SK-N-SH (cell line): ENCODE measurements around the gene PRPF6. TPM values are rescaled to one million over a fixed set of nuclear protein-coding genes. Genes with fewer than 3 reads are reported as not detected.
A peak's percentile ranks its signal among the peaks of the same experiment; 100 is the strongest.

Experiments used
- CTCF ChIA-PET: fragments of 300-600, 350-600 bp; formaldehyde crosslinking; extraction: SDS; loops from one replicate; lab custom pipeline; 2021; lab: Yijun Ruan, JAX
- POLR2A ChIA-PET: fragments of 350-600 bp; sonication (Branson Sonifier 250); formaldehyde crosslinking; extraction: SDS; loops from one replicate; lab custom pipeline; 2020; ENCODE audit warnings: antibody characterized with exemption, inconsistent platforms; lab: Yijun Ruan, JAX
- DNase-seq: peaks from one replicate; pipeline ENCODE4 v3.0.0; 2012
- H2AFZ ChIP-seq: fragments of 200-600 bp; sonication (generic); 2 replicates; pipeline ENCODE4 v1.8.1; 2016; ENCODE audit warnings: antibody characterized with exemption, mild to moderate bottlenecking, low read depth
- H3F3A ChIP-seq: fragments of 200-600 bp; sonication (generic); replicated peaks from 2 replicates; pipeline ENCODE3; 2016; ENCODE audit warnings: antibody characterized with exemption, mild to moderate bottlenecking; ENCODE audit not compliant: insufficient read depth
- H3K27ac ChIP-seq, 2 experiments: fragments of 200-500 bp in 1 of 2; fragments of 200-600 bp in 1 of 2; sonication (Bioruptor generic) in 1 of 2; sonication (generic), shearing (Covaris generic) in 1 of 2; 2 replicates each; pipeline versions ENCODE4 v1.5.1 to v1.6.1; 2014 to 2016; ENCODE audit warnings: low read depth in 2 of 2, inconsistent platforms in 1 of 2, low read length in 1 of 2, mild to moderate bottlenecking in 1 of 2, mixed read lengths in 1 of 2
- H3K27me3 ChIP-seq: fragments of 200-600 bp; sonication (generic), shearing (Covaris generic); 2 replicates; pipeline ENCODE4 v1.6.1; 2016; ENCODE audit warnings: mixed run types; ENCODE audit not compliant: insufficient read depth
- H3K36me3 ChIP-seq, 2 experiments: fragments of 200-500 bp in 1 of 2; fragments of 200-600 bp in 1 of 2; sonication (Bioruptor generic) in 1 of 2; sonication (generic) in 1 of 2; replicated peaks in 1 of 2; 2 replicates each; pipeline versions ENCODE3 to v1.5.1; 2014 to 2016; ENCODE audit warnings: low read length in 1 of 2, mild to moderate bottlenecking in 1 of 2; ENCODE audit not compliant: insufficient read depth in 2 of 2, control insufficient read depth in 1 of 2
- H3K4me1 ChIP-seq, 2 experiments: fragments of 200-500 bp in 1 of 2; fragments of 200-600 bp in 1 of 2; sonication (Bioruptor generic) in 1 of 2; sonication (generic), shearing (Covaris generic) in 1 of 2; 2 replicates each; pipeline versions ENCODE4 v1.5.1 to v1.6.1; 2014 to 2016; ENCODE audit warnings: low read depth in 1 of 2, low read length in 1 of 2, mixed run types in 1 of 2; ENCODE audit not compliant: insufficient read depth in 2 of 2, control insufficient read depth in 1 of 2
- H3K4me2 ChIP-seq: fragments of 200-600 bp; sonication (generic), shearing (Covaris generic); 2 replicates; pipeline ENCODE4 v1.6.1; 2017; ENCODE audit warnings: mixed run types
- H3K4me3 ChIP-seq, 2 experiments: fragments of 200-500 bp in 1 of 2; fragments of 200-600 bp in 1 of 2; sonication (Bioruptor generic) in 1 of 2; sonication (generic), shearing (Covaris generic) in 1 of 2; 2 replicates each; pipeline versions ENCODE4 v1.5.1 to v1.8.1; 2014 to 2016; ENCODE audit warnings: low read depth in 2 of 2, inconsistent platforms in 1 of 2, low read length in 1 of 2, mild to moderate bottlenecking in 1 of 2, mixed read lengths in 1 of 2, moderate library complexity in 1 of 2
- H3K79me2 ChIP-seq: fragments of 200-600 bp; sonication (generic); 2 replicates; pipeline ENCODE4 v1.8.1; 2017; ENCODE audit warnings: mild to moderate bottlenecking; ENCODE audit not compliant: insufficient read depth
- H3K9ac ChIP-seq: fragments of 200-600 bp; sonication (generic); 2 replicates; pipeline ENCODE4 v1.6.1; 2017; ENCODE audit warnings: mixed run types
- H3K9me2 ChIP-seq: fragments of 200-600 bp; sonication (generic); 2 replicates; pipeline ENCODE4 v1.6.1; 2017; ENCODE audit warnings: mixed run types
- H3K9me3 ChIP-seq: fragments of 200-600 bp; sonication (generic); 2 replicates; pipeline ENCODE4 v1.6.1; 2017; ENCODE audit warnings: mixed run types, mild to moderate bottlenecking, moderate library complexity
- H4K20me1 ChIP-seq: fragments of 200-600 bp; sonication (generic); 2 replicates; pipeline ENCODE4 v1.6.1; 2017; ENCODE audit warnings: mild to moderate bottlenecking, mixed run types; ENCODE audit not compliant: insufficient read depth
- FOSL2 ChIP-seq: IDR thresholded peaks from 2 replicates; pipeline ENCODE4 v1.4.0; 2012; ENCODE audit warnings: low read depth, mild to moderate bottlenecking, moderate library complexity, borderline replicate concordance
- FOXM1 ChIP-seq: IDR thresholded peaks from 2 replicates; pipeline ENCODE4 v1.4.0; 2012; ENCODE audit warnings: low read depth, mild to moderate bottlenecking
- PBX3 ChIP-seq: IDR thresholded peaks from 2 replicates; pipeline ENCODE4; 2012
- TCF12 ChIP-seq: IDR thresholded peaks from 2 replicates; pipeline ENCODE4 v1.4.0; 2012
- USF1 ChIP-seq: IDR thresholded peaks from 2 replicates; pipeline ENCODE4 v1.4.0; 2012; ENCODE audit warnings: low read depth, borderline replicate concordance
- USF2 ChIP-seq: fragments of 150-350 bp; IDR thresholded peaks from 2 replicates; pipeline ENCODE4 v1.6.1; 2017; ENCODE audit warnings: antibody characterized with exemption, low read length, low read depth, borderline replicate concordance
- ZBTB33 ChIP-seq: IDR thresholded peaks from 2 replicates; pipeline ENCODE4 v1.4.0; 2012; ENCODE audit warnings: low read depth, borderline replicate concordance
- WGBS: methylation state at CpG from one replicate; pipeline ENCODE4 v1.1.6; 2017; ENCODE audit warnings: low lambda C conversion rate; 5-methylcytosine and 5-hydroxymethylcytosine counted together
- polyA plus RNA-seq, 3 experiments: library from polyadenylated mRNA; depleted of rRNA; stranded (reverse); fragments of >200 nt; gene quantifications; 2 replicates each; pipeline ENCODE4 v1.2.3, GENCODE V29; 2012
- TF ChIP-seq, protein P1 (sequence below): IDR thresholded peaks from 2 replicates; pipeline ENCODE4 v1.4.0; 2012; ENCODE audit warnings: low read depth

PRPF6 gene
- polyA plus RNA-seq, 1 of the 3 experiments (the other 2 are of a cell fraction): 59.1 TPM

- CTCF ChIA-PET: interaction anchor here (1.9 kb wide), 1 partner anchor 203 kb away, joined by 9 read pairs; no protein-coding TSS in a partner anchor
Observed at GRCh38 chr20:63977739-63978276, 3.1 kb upstream of the PRPF6 start.

More at GRCh38 chr20:63977739-63978276, 3.1 kb upstream of the PRPF6 start:
- Histone ChIP-seq H3F3A (peaks cover 11% of the 10 kb centered on the region), H3K27me3 (no peaks in the 10 kb centered on the region), H3K79me2 (peaks cover 17% of the 10 kb centered on the region), H3K36me3 (no peaks in the 10 kb centered on the region), H3K4me3 (no peak overlapping the region; a peak in 1 of 4 replicates), H3K4me2 (peak overlapping the region; percentile 89), H3K9me2 (no peaks in the 10 kb centered on the region), H3K9ac (no peak overlapping the region), H3K9me3 (no peaks in the 10 kb centered on the region), H3K4me1 (peaks cover 12 to 27% of the 10 kb centered on the region in 2 experiments), H3K27ac (peak overlapping the region in 1 of 2 experiments; percentile 9; a peak in 1 of 4 replicates), H2AFZ (no peak overlapping the region), H4K20me1 (no peaks in the 10 kb centered on the region)
- DNase-seq: no peak
- TF ChIP-seq TCF12: peak; percentile 33; the same call in 1 of the 2 replicates
- TF ChIP-seq, protein P1, sequence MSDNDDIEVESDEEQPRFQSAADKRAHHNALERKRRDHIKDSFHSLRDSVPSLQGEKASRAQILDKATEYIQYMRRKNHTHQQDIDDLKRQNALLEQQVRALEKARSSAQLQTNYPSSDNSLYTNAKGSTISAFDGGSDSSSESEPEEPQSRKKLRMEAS: peak; percentile 76
- no peak for TF ChIP-seq ZBTB33
- TF ChIP-seq USF2: no peak
- TF ChIP-seq FOSL2: peak; percentile 72; the same call in 1 of the 2 replicates
- peak; percentile 66 for TF ChIP-seq PBX3
- no peak for TF ChIP-seq FOXM1
- no peak for TF ChIP-seq USF1
- POLR2A ChIA-PET: interaction anchor here (0.8 kb wide), 1 partner anchor 85 kb away, joined by 3 read pairs; no protein-coding TSS in a partner anchor
- WGBS: 80% methylated on average over 1 of the region's 16 CpGs
